HCT116 (cell line): ENCODE data around the gene LCE3C. TPM values are rescaled to one million over a fixed set of nuclear protein-coding genes. Genes with fewer than 3 reads are reported as not detected.

Source experiments
- ATAC-seq: fragments of 200-7000 bp; cut with Tn5 transposase; 2 replicates; pipeline ENCODE4 v1.9.1; 2020; ENCODE audit warnings: mild to moderate bottlenecking, moderate library complexity
- Bru-seq: library from RNA; stranded (reverse); fragments of 400-500 nt; gene quantifications from one replicate; lab custom pipeline; 2021; lab: Mats Ljungman, UMichigan
- BruChase-seq, 2 experiments: library from RNA; stranded (reverse); fragments of 400-500 nt; gene quantifications; one replicate each; lab custom pipeline; 2021; lab: Mats Ljungman, UMichigan
- BruUV-seq: library from RNA; stranded (reverse); fragments of 400-500 nt; replicated peaks from 2 replicates; lab custom pipeline; 2021; lab: Mats Ljungman, UMichigan
- CTCF ChIA-PET: fragments of 300-600 bp; sonication (Branson Sonifier 250); formaldehyde crosslinking; loops from one replicate; lab custom pipeline; 2021; ENCODE audit warnings: antibody characterized with exemption; lab: Charles Lee
- POLR2A ChIA-PET: fragments of 300-600, 350-600 bp; sonication (Branson Sonifier 250); formaldehyde crosslinking; loops from one replicate; lab custom pipeline; 2021; ENCODE audit warnings: antibody characterized with exemption; lab: Charles Lee
- RAD21 ChIA-PET, 2 experiments: fragments of 300-600 bp; sonication (Branson Sonifier 250); formaldehyde crosslinking; loops; one replicate each; lab custom pipeline; 2023; ENCODE audit warnings: low total read pairs in 2 of 2; ENCODE audit not compliant: uncharacterized antibody in 2 of 2, unreplicated experiment in 2 of 2, low non-redundant PET in 1 of 2; lab: Charles Lee
- DNase-seq: peaks from one replicate; pipeline ENCODE4 v3.0.0-alpha.2; 2010; ENCODE audit warnings: low read depth, low spot score
- H2AFZ ChIP-seq: fragments of 200-600 bp; shearing (Covaris generic), sonication (generic); 2 replicates; pipeline ENCODE4 v1.6.1; 2017; ENCODE audit warnings: low read depth, mixed run types, mixed read lengths, antibody characterized with exemption, low read length; ENCODE audit not compliant: poor library complexity, severe bottlenecking
- H3K27ac ChIP-seq: 2 replicates; pipeline ENCODE4 v1.5.1; 2012; ENCODE audit warnings: low read depth, low read length
- H3K27me3 ChIP-seq: fragments of 200-600 bp; sonication (generic); 2 replicates; pipeline ENCODE4 v1.6.1; 2016; ENCODE audit warnings: mixed run types, low read length, mixed read lengths; ENCODE audit not compliant: insufficient read depth
- H3K36me3 ChIP-seq, 2 experiments: fragments of 200-500 bp in 1 of 2; fragments of 200-600 bp in 1 of 2; sonication (Bioruptor generic) in 1 of 2; sonication (generic) in 1 of 2; 2 replicates each; pipeline versions ENCODE4 v1.5.1 to v1.6.1; 2014 to 2016; ENCODE audit warnings: low read length in 2 of 2, inconsistent platforms in 1 of 2, mixed read lengths in 1 of 2, mixed run types in 1 of 2; ENCODE audit not compliant: insufficient read depth in 2 of 2, control insufficient read depth in 1 of 2
- H3K4me1 ChIP-seq, 2 experiments: fragments of 200-600 bp in 1 of 2; sonication (generic) in 1 of 2; 2 replicates each; pipeline versions ENCODE4 v1.5.1 to v1.6.1; 2012 to 2017; ENCODE audit warnings: low read length in 2 of 2, inconsistent platforms in 1 of 2, mild to moderate bottlenecking in 1 of 2, mixed read lengths in 1 of 2, mixed run types in 1 of 2, moderate library complexity in 1 of 2; ENCODE audit not compliant: insufficient read depth in 2 of 2, control insufficient read depth in 1 of 2
- H3K4me2 ChIP-seq: fragments of 200-600 bp; sonication (generic); 2 replicates; pipeline ENCODE4 v1.6.1; 2017; ENCODE audit warnings: mixed run types, low read length, mixed read lengths
- H3K4me3 ChIP-seq, 2 experiments: fragments of 200-600 bp in 1 of 2; sonication (generic) in 1 of 2; replicated peaks in 1 of 2; 2 replicates each; pipeline ENCODE4 v1.5.1; 2011 to 2016; ENCODE audit warnings: low read length in 2 of 2, control low read depth in 1 of 2, low read depth in 1 of 2, mild to moderate bottlenecking in 1 of 2, mixed read lengths in 1 of 2, mixed run types in 1 of 2
- H3K79me2 ChIP-seq: fragments of 200-600 bp; sonication (generic); 2 replicates; pipeline ENCODE4 v1.6.1; 2017; ENCODE audit warnings: mild to moderate bottlenecking, mixed run types, low read length, moderate library complexity, mixed read lengths; ENCODE audit not compliant: insufficient read depth
- H3K9ac ChIP-seq: fragments of 200-600 bp; sonication (generic); 2 replicates; pipeline ENCODE4 v1.6.1; 2016; ENCODE audit warnings: low read length, mixed read lengths
- H3K9me2 ChIP-seq: fragments of 200-600 bp; sonication (generic), shearing (Covaris generic); 2 replicates; pipeline ENCODE4 v1.6.1; 2017; ENCODE audit warnings: mixed run types, mild to moderate bottlenecking, moderate library complexity; ENCODE audit not compliant: insufficient read depth
- H3K9me3 ChIP-seq, 2 experiments: fragments of 200-500 bp in 1 of 2; fragments of 200-600 bp in 1 of 2; sonication (Bioruptor generic) in 1 of 2; sonication (generic) in 1 of 2; 2 replicates each; pipeline ENCODE4 v1.6.1; 2014 to 2017; ENCODE audit warnings: low read length in 2 of 2, mixed read lengths in 2 of 2, inconsistent platforms in 1 of 2, low read depth in 1 of 2, mild to moderate bottlenecking in 1 of 2, mixed run types in 1 of 2, moderate library complexity in 1 of 2; ENCODE audit not compliant: control insufficient read depth in 1 of 2, insufficient read depth in 1 of 2
- H4K20me1 ChIP-seq: fragments of 200-600 bp; sonication (generic), shearing (Covaris generic); 2 replicates; pipeline ENCODE4 v1.6.1; 2017; ENCODE audit warnings: mixed run types, mild to moderate bottlenecking, moderate library complexity; ENCODE audit not compliant: insufficient read depth
- ATF3 ChIP-seq: IDR thresholded peaks from 2 replicates; pipeline ENCODE4 v1.6.1; 2012
- CEBPB ChIP-seq: IDR thresholded peaks from 2 replicates; pipeline ENCODE4 v1.6.1; 2012; ENCODE audit warnings: low read depth
- EGR1 ChIP-seq: IDR thresholded peaks from 2 replicates; pipeline ENCODE4 v1.6.1; 2012; ENCODE audit warnings: low read depth
- ELF1 ChIP-seq: IDR thresholded peaks from 2 replicates; pipeline ENCODE4 v1.6.1; 2012; ENCODE audit warnings: low read depth, borderline replicate concordance
- EZH2 ChIP-seq: fragments of 200-600 bp; sonication (generic); IDR thresholded peaks from 2 replicates; pipeline ENCODE4 v1.6.1; 2017; ENCODE audit warnings: antibody characterized with exemption, mixed run types
- FOSL1 ChIP-seq: IDR thresholded peaks from 2 replicates; pipeline ENCODE4 v1.6.1; 2012; ENCODE audit warnings: low read depth
- JUND ChIP-seq: IDR thresholded peaks from 2 replicates; pipeline ENCODE4 v1.6.1; 2012
- POLR2A ChIP-seq: IDR thresholded peaks from 2 replicates; pipeline ENCODE4 v1.7.0; 2011; ENCODE audit warnings: borderline replicate concordance; ENCODE audit not compliant: insufficient read depth, insufficient read length; ENCODE audit errors: extremely low read depth
- POLR2AphosphoS5 ChIP-seq: IDR thresholded peaks from 2 replicates; pipeline ENCODE4 v1.6.1; 2011; ENCODE audit warnings: mild to moderate bottlenecking, low read depth, low read length, moderate library complexity
- RAD21 ChIP-seq: IDR thresholded peaks from 2 replicates; pipeline ENCODE4 v1.6.1; 2012; ENCODE audit warnings: low read depth, mild to moderate bottlenecking
- SIN3A ChIP-seq: IDR thresholded peaks from 2 replicates; pipeline ENCODE4 v1.6.1; 2012; ENCODE audit warnings: low read depth
- SP1 ChIP-seq: IDR thresholded peaks from 2 replicates; pipeline ENCODE4 v1.6.1; 2012; ENCODE audit warnings: low read depth
- SRF ChIP-seq: IDR thresholded peaks from 2 replicates; pipeline ENCODE4 v1.6.1; 2012; ENCODE audit warnings: low read depth
- TCF7L2 ChIP-seq: IDR thresholded peaks from 2 replicates; pipeline ENCODE4 v1.7.0; 2011; ENCODE audit warnings: borderline replicate concordance, inconsistent platforms; ENCODE audit not compliant: insufficient read depth, insufficient read length; ENCODE audit errors: extremely low read depth
- ZFX ChIP-seq: fragments of 450-650 bp; IDR thresholded peaks from 2 replicates; pipeline ENCODE4 v1.6.1; 2017
- ZNF274 ChIP-seq: fragments of 200-500 bp; sonication (Bioruptor generic); IDR thresholded peaks from 2 replicates; pipeline ENCODE4 v1.6.1; 2014; ENCODE audit warnings: mild to moderate bottlenecking, low read depth, low read length, inconsistent platforms
- intact Hi-C: fragments of 100-400 bp; cut with micrococcal nuclease; formaldehyde crosslinking; loops from 2 replicates; pipeline ENCODE4 v1.10.0; 2022
- long read RNA-seq: library from polyadenylated mRNA; unstranded; transcript quantifications from one replicate; pipeline ENCODE4 v2.0.0, GENCODE V29; 2021; ENCODE audit not compliant: unreplicated experiment
- polyA plus RNA-seq: library from polyadenylated mRNA; unstranded; fragments of >200 nt; gene quantifications from 2 replicates; pipeline ENCODE4 v1.2.1, GENCODE V29; 2012; ENCODE audit warnings: missing spikeins
- total RNA-seq: library from RNA; stranded (reverse); gene quantifications from one replicate; pipeline ENCODE4 v1.2.1, GENCODE V29; 2021; ENCODE audit not compliant: unreplicated experiment
- TF ChIP-seq, protein P1 (sequence below): IDR thresholded peaks from 2 replicates; pipeline ENCODE4 v1.6.1; 2011; ENCODE audit warnings: mild to moderate bottlenecking, low read length, moderate library complexity; ENCODE audit not compliant: insufficient replicate concordance; ENCODE audit errors: extremely low read depth
- TF ChIP-seq, protein P2 (sequence below): IDR thresholded peaks from 2 replicates; pipeline ENCODE4 v1.6.1; 2012
- TF ChIP-seq, protein P3 (sequence below), 3 experiments: fragments of 200-600 bp in 1 of 3; sonication (generic) in 1 of 3; IDR thresholded peaks in 2 of 3; conservative IDR thresholded peaks in 1 of 3; 2 replicates each; pipeline ENCODE4 v1.5.1; 2012 to 2017; ENCODE audit warnings: low read depth in 2 of 3, low read length in 2 of 3, antibody characterized with exemption in 1 of 3, borderline replicate concordance in 1 of 3, control low read depth in 1 of 3, mild to moderate bottlenecking in 1 of 3, mixed read lengths in 1 of 3, mixed run types in 1 of 3, moderate library complexity in 1 of 3; ENCODE audit not compliant: insufficient read depth in 1 of 3
- TF ChIP-seq, protein P4 (sequence below): IDR thresholded peaks from 2 replicates; pipeline ENCODE4 v1.6.1; 2012; ENCODE audit warnings: low read depth

LCE3C gene, protein sequence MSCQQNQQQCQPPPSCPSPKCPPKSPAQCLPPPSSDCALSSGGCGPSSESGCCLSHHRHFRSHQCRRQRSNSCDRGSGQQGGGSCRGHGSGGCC
- total RNA-seq (not detected), Bru-seq, nascent RNA (not detected), BruChase-seq, experiment 1, labeled RNA remaining after a 6-hour chase (not detected), BruChase-seq, experiment 2, labeled RNA remaining after a 2-hour chase (not detected)
- polyA plus RNA-seq: not detected in 2 replicates
- long read RNA-seq: 0 reads

DNA sequence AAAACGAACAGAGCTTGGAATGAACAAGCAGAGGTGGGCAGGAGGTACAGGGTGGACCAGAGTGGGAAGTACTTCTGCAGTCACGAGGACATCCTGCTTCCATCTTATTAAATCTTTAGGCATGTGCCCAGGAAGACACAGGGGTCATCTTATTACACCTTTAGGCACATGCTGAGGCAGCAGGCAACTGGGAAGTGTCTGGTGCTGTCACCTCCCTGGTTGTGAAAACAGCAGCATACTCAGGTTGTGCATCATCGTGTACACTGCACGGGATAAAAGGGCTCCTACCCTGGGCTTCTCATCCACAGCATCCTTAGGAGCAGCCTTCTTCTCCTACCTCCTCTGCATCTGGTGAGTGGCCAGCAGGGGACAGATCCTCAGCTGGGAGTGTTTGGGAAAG lies at the start of gene LCE3C:
TSS of gene LCE3C (plus strand) at position 301 of the 400 bp plus-strand sequence. CDS start 498 bp downstream, outside the sequence.
- POLR2A ChIA-PET: no interaction called here
- ATAC-seq (no peak), DNase-seq (no peak)
- Histone ChIP-seq H3K9ac (no peak within 1 kb of the TSS), H3K9me2 (no peaks in the 10 kb centered on the region), H3K4me3 (no peak within 1 kb of the TSS), H3K36me3 (no peaks in the 10 kb centered on the region), H3K27me3 (no peaks in the 10 kb centered on the region), H4K20me1 (no peaks in the 10 kb centered on the region), H2AFZ (no peak within 1 kb of the TSS), H3K9me3 (no peaks in the 10 kb centered on the region), H3K4me2 (no peak within 1 kb of the TSS), H3K27ac (no peak within 1 kb of the TSS), H3K4me1 (no peaks in the 10 kb centered on the region), H3K79me2 (no peaks in the 10 kb centered on the region)
- BruUV-seq: no TSS peak
- RAD21 ChIA-PET: no interaction called here
- intact Hi-C loops: no loop called here
- CTCF ChIA-PET: no interaction called here
- TF ChIP-seq, protein P1, sequence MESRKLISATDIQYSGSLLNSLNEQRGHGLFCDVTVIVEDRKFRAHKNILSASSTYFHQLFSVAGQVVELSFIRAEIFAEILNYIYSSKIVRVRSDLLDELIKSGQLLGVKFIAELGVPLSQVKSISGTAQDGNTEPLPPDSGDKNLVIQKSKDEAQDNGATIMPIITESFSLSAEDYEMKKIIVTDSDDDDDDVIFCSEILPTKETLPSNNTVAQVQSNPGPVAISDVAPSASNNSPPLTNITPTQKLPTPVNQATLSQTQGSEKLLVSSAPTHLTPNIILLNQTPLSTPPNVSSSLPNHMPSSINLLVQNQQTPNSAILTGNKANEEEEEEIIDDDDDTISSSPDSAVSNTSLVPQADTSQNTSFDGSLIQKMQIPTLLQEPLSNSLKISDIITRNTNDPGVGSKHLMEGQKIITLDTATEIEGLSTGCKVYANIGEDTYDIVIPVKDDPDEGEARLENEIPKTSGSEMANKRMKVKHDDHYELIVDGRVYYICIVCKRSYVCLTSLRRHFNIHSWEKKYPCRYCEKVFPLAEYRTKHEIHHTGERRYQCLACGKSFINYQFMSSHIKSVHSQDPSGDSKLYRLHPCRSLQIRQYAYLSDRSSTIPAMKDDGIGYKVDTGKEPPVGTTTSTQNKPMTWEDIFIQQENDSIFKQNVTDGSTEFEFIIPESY: no peak
- TF ChIP-seq, protein P2, sequence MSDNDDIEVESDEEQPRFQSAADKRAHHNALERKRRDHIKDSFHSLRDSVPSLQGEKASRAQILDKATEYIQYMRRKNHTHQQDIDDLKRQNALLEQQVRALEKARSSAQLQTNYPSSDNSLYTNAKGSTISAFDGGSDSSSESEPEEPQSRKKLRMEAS: no peak
- TF ChIP-seq TCF7L2 (no peak), SP1 (no peak), CEBPB (no peak), EZH2 (no peak), ZFX (no peak), RAD21 (no peak), ATF3 (no peak), ZNF274 (no peak), ELF1 (no peak), SIN3A (no peak), FOSL1 (no peak), SRF (no peak), POLR2A (no peak), EGR1 (no peak), POLR2AphosphoS5 (no peak), JUND (no peak)
- TF ChIP-seq, protein P3, sequence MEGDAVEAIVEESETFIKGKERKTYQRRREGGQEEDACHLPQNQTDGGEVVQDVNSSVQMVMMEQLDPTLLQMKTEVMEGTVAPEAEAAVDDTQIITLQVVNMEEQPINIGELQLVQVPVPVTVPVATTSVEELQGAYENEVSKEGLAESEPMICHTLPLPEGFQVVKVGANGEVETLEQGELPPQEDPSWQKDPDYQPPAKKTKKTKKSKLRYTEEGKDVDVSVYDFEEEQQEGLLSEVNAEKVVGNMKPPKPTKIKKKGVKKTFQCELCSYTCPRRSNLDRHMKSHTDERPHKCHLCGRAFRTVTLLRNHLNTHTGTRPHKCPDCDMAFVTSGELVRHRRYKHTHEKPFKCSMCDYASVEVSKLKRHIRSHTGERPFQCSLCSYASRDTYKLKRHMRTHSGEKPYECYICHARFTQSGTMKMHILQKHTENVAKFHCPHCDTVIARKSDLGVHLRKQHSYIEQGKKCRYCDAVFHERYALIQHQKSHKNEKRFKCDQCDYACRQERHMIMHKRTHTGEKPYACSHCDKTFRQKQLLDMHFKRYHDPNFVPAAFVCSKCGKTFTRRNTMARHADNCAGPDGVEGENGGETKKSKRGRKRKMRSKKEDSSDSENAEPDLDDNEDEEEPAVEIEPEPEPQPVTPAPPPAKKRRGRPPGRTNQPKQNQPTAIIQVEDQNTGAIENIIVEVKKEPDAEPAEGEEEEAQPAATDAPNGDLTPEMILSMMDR (IDR thresholded peaks at IDR 0.05 in 2 of 3, conservative IDR thresholded peaks at IDR 0.05 in 1 of 3; ENCODE audit: borderline replicate concordance in 1 of 3, insufficient read depth in 1 of 3, low read depth in 2 of 3, low read length in 2 of 3): no peak
- TF ChIP-seq, protein P4, sequence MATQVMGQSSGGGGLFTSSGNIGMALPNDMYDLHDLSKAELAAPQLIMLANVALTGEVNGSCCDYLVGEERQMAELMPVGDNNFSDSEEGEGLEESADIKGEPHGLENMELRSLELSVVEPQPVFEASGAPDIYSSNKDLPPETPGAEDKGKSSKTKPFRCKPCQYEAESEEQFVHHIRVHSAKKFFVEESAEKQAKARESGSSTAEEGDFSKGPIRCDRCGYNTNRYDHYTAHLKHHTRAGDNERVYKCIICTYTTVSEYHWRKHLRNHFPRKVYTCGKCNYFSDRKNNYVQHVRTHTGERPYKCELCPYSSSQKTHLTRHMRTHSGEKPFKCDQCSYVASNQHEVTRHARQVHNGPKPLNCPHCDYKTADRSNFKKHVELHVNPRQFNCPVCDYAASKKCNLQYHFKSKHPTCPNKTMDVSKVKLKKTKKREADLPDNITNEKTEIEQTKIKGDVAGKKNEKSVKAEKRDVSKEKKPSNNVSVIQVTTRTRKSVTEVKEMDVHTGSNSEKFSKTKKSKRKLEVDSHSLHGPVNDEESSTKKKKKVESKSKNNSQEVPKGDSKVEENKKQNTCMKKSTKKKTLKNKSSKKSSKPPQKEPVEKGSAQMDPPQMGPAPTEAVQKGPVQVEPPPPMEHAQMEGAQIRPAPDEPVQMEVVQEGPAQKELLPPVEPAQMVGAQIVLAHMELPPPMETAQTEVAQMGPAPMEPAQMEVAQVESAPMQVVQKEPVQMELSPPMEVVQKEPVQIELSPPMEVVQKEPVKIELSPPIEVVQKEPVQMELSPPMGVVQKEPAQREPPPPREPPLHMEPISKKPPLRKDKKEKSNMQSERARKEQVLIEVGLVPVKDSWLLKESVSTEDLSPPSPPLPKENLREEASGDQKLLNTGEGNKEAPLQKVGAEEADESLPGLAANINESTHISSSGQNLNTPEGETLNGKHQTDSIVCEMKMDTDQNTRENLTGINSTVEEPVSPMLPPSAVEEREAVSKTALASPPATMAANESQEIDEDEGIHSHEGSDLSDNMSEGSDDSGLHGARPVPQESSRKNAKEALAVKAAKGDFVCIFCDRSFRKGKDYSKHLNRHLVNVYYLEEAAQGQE: no peak
